Measurements from ENCODE around the gene ISL1. TPM values are rescaled to one million over a fixed set of nuclear protein-coding genes. Genes with fewer than 3 reads are reported as not detected.

ISL1 gene
- total and polyA plus RNA-seq, 2 of the 13 experiments (the other 11 are each of a cell fraction or from before 2014, with no cell fraction given): not detected

GRCh38 chr5:51386916-51387883, 4.0 kb downstream of the ISL1 start:
- no peak for FAIRE-seq
- no peaks in the 10 kb centered on the region for H4K20me1 ChIP-seq (ENCODE audit: insufficient read depth, low read length)
- no peak overlapping the region for H2AFZ ChIP-seq (ENCODE audit: low read length)
- WGBS (ENCODE audit: low lambda C conversion rate): under 1% methylated on average over 11 of the region's 38 CpGs
- ChIA-PET CTCF (ENCODE audit: low intra/inter-chr PET ratio, low total read pairs) (no interaction called here), POLR2A (no interaction called here)
- TF ChIP-seq CBFB (CRISPR knock-in tag; IDR thresholded peaks at IDR 0.05): no peak
- TF ChIP-seq BRF2 (CRISPR knock-in tag; IDR thresholded peaks at IDR 0.05): no peak
- no peak for TF ChIP-seq SKIL (CRISPR knock-in tag; IDR thresholded peaks at IDR 0.05; ENCODE audit: borderline replicate concordance)
- TF ChIP-seq SALL1 (CRISPR knock-in tag; IDR thresholded peaks at IDR 0.05): no peak
- TF ChIP-seq ONECUT2 (CRISPR knock-in tag; IDR thresholded peaks at IDR 0.05): no peak
- no peak for TF ChIP-seq HCFC1 (IDR thresholded peaks at IDR 0.05; ENCODE audit: low read depth, low read length)
- no peak for TF ChIP-seq CENPBD1 (CRISPR knock-in tag; IDR thresholded peaks at IDR 0.05; ENCODE audit: borderline replicate concordance, low read depth)
- TF ChIP-seq THAP11 (CRISPR knock-in tag; IDR thresholded peaks at IDR 0.05): no peak
- no peak for TF ChIP-seq FOXJ3 (CRISPR knock-in tag; IDR thresholded peaks at IDR 0.05; ENCODE audit: borderline replicate concordance)
- no peak for TF ChIP-seq RARA (CRISPR knock-in tag; IDR thresholded peaks at IDR 0.05)
- no peak for TF ChIP-seq KAT2B (IDR thresholded peaks at IDR 0.05; ENCODE audit: borderline replicate concordance, low read depth, low read length)
- H3K9me3 ChIP-seq (ENCODE audit: low read length): no peaks in the 10 kb centered on the region
- no TSS peak for BruUV-seq (replicated peaks)
- H3K36me3 ChIP-seq (replicated peaks in 1 of 2; ENCODE audit: control insufficient read depth in 1 of 2, insufficient read depth in 2 of 2, low read length in 2 of 2): no peaks in the 10 kb centered on the region
- peaks cover 7 to 53% of the 10 kb centered on the region in 2 experiments; a peak in 4 of 5 replicates for H3K27me3 ChIP-seq (ENCODE audit: control insufficient read depth in 1 of 2, insufficient read depth in 2 of 2, low read length in 2 of 2)
- no peak overlapping the region for H3K9ac ChIP-seq (ENCODE audit: insufficient read depth, low read depth, low read length)
- no peak for ATAC-seq
- H3K4me1 ChIP-seq (ENCODE audit: insufficient read depth, low read length): no peaks in the 10 kb centered on the region
- H3K79me2 ChIP-seq (ENCODE audit: insufficient read depth, low read length): no peaks in the 10 kb centered on the region
- no peak overlapping the region for H3K4me2 ChIP-seq (ENCODE audit: low read depth, low read length)
- no peak for DNase-seq (ENCODE audit: low spot score)
- no peak overlapping the region for H3K4me3 ChIP-seq (replicated peaks in 1 of 3; ENCODE audit: insufficient read depth in 1 of 3, low read depth in 2 of 3, low read length in 3 of 3)
- in situ Hi-C loops (cut with HindIII; ENCODE audit: extremely low pct_ligation_motif_present, low pct_unique_long_range_greater_than_20kb): loop anchor here (25.0 kb wide), 2 partner anchors 625 to 1275 kb away; no protein-coding TSS in a partner anchor
- H3K27ac ChIP-seq (ENCODE audit: extremely low read length, insufficient read depth, low read length): no peak overlapping the region
- intact Hi-C loops (cut with micrococcal nuclease; ENCODE audit: unreplicated experiment): no loop called here
